ENCODE data around the gene ZMYND15. TPM values are rescaled to one million over a fixed set of nuclear protein-coding genes. Genes with fewer than 3 reads are reported as not detected.

Gene ZMYND15
- total RNA-seq, 1 donor from 2014 or later = not detected

DNA sequence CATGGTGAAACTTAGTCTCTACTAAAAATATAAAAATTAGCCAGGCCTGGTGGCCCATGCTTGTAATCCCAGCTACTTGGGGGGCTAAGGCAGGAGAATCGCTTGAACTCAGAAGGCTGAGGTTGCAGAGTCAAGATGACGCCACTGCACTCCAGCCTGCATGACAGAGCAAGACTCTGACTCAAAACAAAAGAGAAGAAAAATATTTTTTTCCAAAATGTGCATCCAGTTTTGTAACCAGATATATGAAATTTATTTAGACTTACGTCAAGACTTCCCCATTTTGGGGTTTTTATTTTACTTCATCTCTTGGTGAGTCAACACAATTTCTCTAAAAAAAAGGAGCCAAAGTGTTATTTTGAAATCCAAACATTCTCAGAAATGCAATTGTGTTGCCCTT, 26.6 kb downstream of the ZMYND15 start:
- no peaks in the 10 kb centered on the region for H3K27me3 ChIP-seq
- H3K27ac ChIP-seq = no peak overlapping the region
- H3K4me3 ChIP-seq = no peak overlapping the region
- DNase-seq (ENCODE audit: low spot score in 2 of 2) = no peak
- intact Hi-C loops (cut with DNase I) = no loop called here
- H3K9me3 ChIP-seq = no peaks in the 10 kb centered on the region
- no peaks in the 10 kb centered on the region for H3K4me1 ChIP-seq
- TF ChIP-seq, protein P1, sequence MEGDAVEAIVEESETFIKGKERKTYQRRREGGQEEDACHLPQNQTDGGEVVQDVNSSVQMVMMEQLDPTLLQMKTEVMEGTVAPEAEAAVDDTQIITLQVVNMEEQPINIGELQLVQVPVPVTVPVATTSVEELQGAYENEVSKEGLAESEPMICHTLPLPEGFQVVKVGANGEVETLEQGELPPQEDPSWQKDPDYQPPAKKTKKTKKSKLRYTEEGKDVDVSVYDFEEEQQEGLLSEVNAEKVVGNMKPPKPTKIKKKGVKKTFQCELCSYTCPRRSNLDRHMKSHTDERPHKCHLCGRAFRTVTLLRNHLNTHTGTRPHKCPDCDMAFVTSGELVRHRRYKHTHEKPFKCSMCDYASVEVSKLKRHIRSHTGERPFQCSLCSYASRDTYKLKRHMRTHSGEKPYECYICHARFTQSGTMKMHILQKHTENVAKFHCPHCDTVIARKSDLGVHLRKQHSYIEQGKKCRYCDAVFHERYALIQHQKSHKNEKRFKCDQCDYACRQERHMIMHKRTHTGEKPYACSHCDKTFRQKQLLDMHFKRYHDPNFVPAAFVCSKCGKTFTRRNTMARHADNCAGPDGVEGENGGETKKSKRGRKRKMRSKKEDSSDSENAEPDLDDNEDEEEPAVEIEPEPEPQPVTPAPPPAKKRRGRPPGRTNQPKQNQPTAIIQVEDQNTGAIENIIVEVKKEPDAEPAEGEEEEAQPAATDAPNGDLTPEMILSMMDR (IDR thresholded peaks at IDR 0.05) = no peak
- no peaks in the 10 kb centered on the region for H3K36me3 ChIP-seq

DNA sequence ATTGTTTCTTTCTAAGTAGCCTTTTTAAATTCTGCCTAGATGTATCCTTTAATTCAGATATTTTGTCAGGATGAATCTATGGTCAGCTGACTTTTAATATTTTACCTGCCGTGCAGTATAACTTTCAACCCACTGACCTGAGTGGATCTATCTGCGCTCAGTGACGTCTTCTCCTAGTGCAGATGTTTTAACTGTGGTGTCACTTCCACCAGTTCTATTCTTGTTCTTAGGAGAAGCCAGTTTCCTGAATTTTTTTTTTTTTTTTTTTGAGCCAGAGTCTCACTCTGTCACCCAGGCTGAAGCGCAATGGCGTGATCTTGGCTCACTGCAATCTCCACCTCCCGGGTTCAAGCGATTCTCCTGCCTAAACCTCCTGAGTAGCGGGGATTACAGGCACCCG, 27.1 kb downstream of the ZMYND15 start:
- TF ChIP-seq, protein P1 (IDR thresholded peaks at IDR 0.05) = no peak

DNA sequence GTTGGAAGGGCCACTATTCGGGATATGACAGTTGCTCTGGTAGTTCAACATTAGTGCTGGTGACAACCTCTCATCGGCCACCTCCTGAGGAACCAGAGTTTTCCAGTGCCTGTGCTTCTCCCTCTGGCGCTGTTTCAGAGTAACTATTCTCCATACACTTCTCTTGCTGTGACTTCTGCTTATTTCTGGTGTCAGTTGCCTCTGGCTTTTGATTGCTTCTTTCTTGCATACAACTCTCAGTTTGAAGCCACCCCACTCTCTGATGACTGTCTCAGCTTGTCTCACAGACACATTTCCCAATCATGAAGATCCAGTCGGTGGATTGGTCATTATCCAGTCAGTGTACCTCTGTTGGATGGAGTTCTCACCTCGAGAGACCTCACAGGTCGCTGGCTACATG, 28.7 kb downstream of the ZMYND15 start:
- H3K27me3 ChIP-seq = no peaks in the 10 kb centered on the region
- intact Hi-C loops (cut with DNase I) = no loop called here
- no peak for DNase-seq (ENCODE audit: low spot score in 2 of 2)
- no peak overlapping the region for H3K27ac ChIP-seq
- no peaks in the 10 kb centered on the region for H3K4me1 ChIP-seq
- no peaks in the 10 kb centered on the region for H3K36me3 ChIP-seq
- no peak overlapping the region for H3K4me3 ChIP-seq
- TF ChIP-seq, protein P1 (IDR thresholded peaks at IDR 0.05) = no peak
- H3K9me3 ChIP-seq = no peaks in the 10 kb centered on the region

More for the DNA sequence above, 27.1 kb downstream of the ZMYND15 start:
- intact Hi-C loops (cut with DNase I) = no loop called here
- Histone ChIP-seq H3K36me3 (no peaks in the 10 kb centered on the region), H3K9me3 (no peaks in the 10 kb centered on the region), H3K27ac (no peak overlapping the region), H3K27me3 (no peaks in the 10 kb centered on the region), H3K4me3 (no peak overlapping the region), H3K4me1 (no peaks in the 10 kb centered on the region)
- no peak for DNase-seq (ENCODE audit: low spot score in 2 of 2)

DNA sequence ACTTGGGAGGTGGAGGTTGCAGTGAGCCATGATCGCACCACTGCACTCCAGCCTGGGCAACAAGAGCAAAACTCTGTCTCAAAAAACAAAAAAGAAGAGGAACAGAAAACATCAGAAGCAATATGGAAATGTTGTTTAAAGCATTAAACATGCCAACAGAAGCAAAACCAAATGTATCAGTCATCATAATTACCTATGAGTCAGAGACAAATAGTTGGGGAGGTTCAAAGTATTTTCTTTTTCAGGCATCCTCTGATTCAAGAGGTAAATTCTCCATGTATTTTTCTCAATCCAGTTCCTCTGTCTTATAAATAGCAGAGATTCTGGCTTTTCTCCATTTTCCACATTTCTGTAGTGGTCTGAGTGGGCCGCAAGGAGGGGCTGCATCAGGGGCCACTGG, 30.0 kb downstream of the ZMYND15 start:
- H3K4me3 ChIP-seq = no peak overlapping the region
- H3K27ac ChIP-seq = no peak overlapping the region
- H3K27me3 ChIP-seq = no peaks in the 10 kb centered on the region
- no peaks in the 10 kb centered on the region for H3K9me3 ChIP-seq
- no peak for DNase-seq (ENCODE audit: low spot score in 2 of 2)
- intact Hi-C loops (cut with DNase I) = no loop called here
- no peaks in the 10 kb centered on the region for H3K36me3 ChIP-seq
- H3K4me1 ChIP-seq = no peaks in the 10 kb centered on the region
- TF ChIP-seq, protein P1 (IDR thresholded peaks at IDR 0.05) = no peak

DNA sequence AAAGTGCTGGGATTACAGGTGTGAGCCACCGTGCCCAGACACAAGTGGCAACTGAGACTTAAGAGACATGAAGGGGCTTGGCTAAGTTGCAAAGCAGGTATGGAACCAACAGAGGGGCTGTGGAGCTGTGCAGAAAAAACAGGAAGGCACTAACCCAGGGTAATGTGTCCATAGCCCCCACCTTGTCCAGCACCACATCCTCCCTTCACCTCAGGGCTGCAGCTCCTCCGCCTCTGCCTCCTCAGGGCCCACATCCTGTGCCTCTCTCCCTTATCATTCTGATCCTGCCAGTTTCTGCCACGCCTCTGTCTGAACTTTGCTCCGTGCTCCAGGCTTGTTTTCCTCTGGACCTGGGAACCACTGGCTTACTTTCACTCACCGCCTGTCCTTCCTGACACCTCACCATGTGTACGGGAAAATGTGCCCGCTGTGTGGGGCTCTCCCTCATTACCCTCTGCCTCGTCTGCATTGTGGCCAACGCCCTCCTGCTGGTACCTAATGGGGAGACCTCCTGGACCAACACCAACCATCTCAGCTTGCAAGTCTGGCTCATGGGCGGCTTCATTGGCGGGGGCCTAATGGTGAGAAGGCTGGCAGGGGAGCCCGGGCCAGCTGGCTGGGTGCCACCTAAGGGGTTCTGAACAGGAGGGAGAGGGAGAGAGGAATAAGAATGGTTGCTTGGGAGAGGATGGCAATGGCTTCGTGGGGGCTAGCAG, 32.0 kb downstream of the ZMYND15 start, which contains the start of gene TM4SF5:
TM4SF5 (plus strand) TSS at position 368 of the 716 bp plus-strand sequence; CDS start at position 405, 37 bp downstream.
- Histone ChIP-seq H3K9me3 (no peaks in the 10 kb centered on the region), H3K4me3 (no peak within 1 kb of the TSS), H3K27me3 (no peaks in the 10 kb centered on the region), H3K4me1 (no peaks in the 10 kb centered on the region), H3K27ac (no peak within 1 kb of the TSS), H3K36me3 (no peaks in the 10 kb centered on the region)
- intact Hi-C loops (cut with DNase I) = no loop called here
- TF ChIP-seq, protein P1 (IDR thresholded peaks at IDR 0.05) = no peak
- no peak for DNase-seq (ENCODE audit: low spot score in 2 of 2)
